H9 (cell line): ENCODE data around the gene DNHD1. TPM values are rescaled to one million over a fixed set of nuclear protein-coding genes. Genes with fewer than 3 reads are reported as not detected.

Experiments used
- DNase-seq: peaks from one replicate; pipeline ENCODE4 v3.0.0-alpha.2; 2017
- H2AFZ ChIP-seq: one replicate; pipeline ENCODE4 v1.6.1; 2013; ENCODE audit warnings: mild to moderate bottlenecking, low read length, control low read depth, moderate library complexity
- H2AK5ac ChIP-seq: 2 replicates; pipeline ENCODE4 v1.6.1; 2013; ENCODE audit warnings: low read length, control low read depth, mixed read lengths; ENCODE audit not compliant: insufficient read length
- H2BK120ac ChIP-seq: one replicate; pipeline ENCODE4 v1.6.1; 2013; ENCODE audit warnings: low read depth, mild to moderate bottlenecking, low read length, control low read depth, inconsistent platforms; ENCODE audit not compliant: poor library complexity, severe bottlenecking
- H2BK12ac ChIP-seq: 2 replicates; pipeline ENCODE4 v1.6.1; 2013; ENCODE audit warnings: low read length, control low read depth, mixed read lengths, low read depth; ENCODE audit not compliant: insufficient read length
- H2BK15ac ChIP-seq: 2 replicates; pipeline ENCODE4 v1.6.1; 2013; ENCODE audit warnings: low read depth, low read length, control low read depth
- H2BK20ac ChIP-seq: one replicate; pipeline ENCODE4 v1.6.1; 2013; ENCODE audit warnings: low read depth, mild to moderate bottlenecking, low read length, control low read depth, inconsistent platforms; ENCODE audit not compliant: poor library complexity, severe bottlenecking
- H2BK5ac ChIP-seq: 2 replicates; pipeline ENCODE4 v1.6.1; 2013; ENCODE audit warnings: low read length, control low read depth, mixed read lengths; ENCODE audit not compliant: insufficient read length
- H3K14ac ChIP-seq: 2 replicates; pipeline ENCODE4 v1.6.1; 2013; ENCODE audit warnings: low read length, control low read depth; ENCODE audit not compliant: insufficient read depth
- H3K18ac ChIP-seq: 2 replicates; pipeline ENCODE4 v1.6.1; 2013; ENCODE audit warnings: low read depth, mild to moderate bottlenecking, mixed read lengths, low read length, control low read depth; ENCODE audit not compliant: insufficient read length
- H3K23ac ChIP-seq: 2 replicates; pipeline ENCODE4 v1.6.1; 2013; ENCODE audit warnings: low read length, control low read depth, mixed read lengths, low read depth; ENCODE audit not compliant: insufficient read length
- H3K23me2 ChIP-seq: 2 replicates; pipeline ENCODE4 v1.6.1; 2013; ENCODE audit warnings: low read depth, mild to moderate bottlenecking, mixed read lengths, low read length, control low read depth; ENCODE audit not compliant: insufficient read length, poor library complexity, severe bottlenecking
- H3K27ac ChIP-seq: 2 replicates; pipeline ENCODE4 v1.5.1; 2013; ENCODE audit warnings: low read length, control low read depth, mixed read lengths, low read depth; ENCODE audit not compliant: insufficient read length
- H3K27me3 ChIP-seq: 2 replicates; pipeline ENCODE4 v1.6.1; 2013; ENCODE audit warnings: low read length, control low read depth, inconsistent platforms; ENCODE audit not compliant: insufficient read depth
- H3K4ac ChIP-seq: 2 replicates; pipeline ENCODE4 v1.6.1; 2013; ENCODE audit warnings: low read depth, mild to moderate bottlenecking, control low read depth, inconsistent platforms, low read length, moderate library complexity
- H3K4me1 ChIP-seq: 2 replicates; pipeline ENCODE4 v1.6.1; 2013; ENCODE audit warnings: low read length, control low read depth, inconsistent platforms; ENCODE audit not compliant: insufficient read depth
- H3K4me2 ChIP-seq: 2 replicates; pipeline ENCODE4 v1.6.1; 2013; ENCODE audit warnings: low read length, control low read depth, mixed read lengths; ENCODE audit not compliant: insufficient read length, insufficient read depth
- H3K56ac ChIP-seq: 2 replicates; pipeline ENCODE4 v1.6.1; 2013; ENCODE audit warnings: low read depth, mild to moderate bottlenecking, mixed read lengths, low read length, control low read depth; ENCODE audit not compliant: insufficient read length
- H3K79me1 ChIP-seq: 2 replicates; pipeline ENCODE4 v1.6.1; 2013; ENCODE audit warnings: low read depth, mild to moderate bottlenecking, moderate library complexity, low read length, control low read depth, inconsistent platforms; ENCODE audit not compliant: insufficient read depth, poor library complexity, severe bottlenecking
- H3K79me2 ChIP-seq: 2 replicates; pipeline ENCODE4 v1.6.1; 2013; ENCODE audit warnings: low read length, control low read depth, inconsistent platforms; ENCODE audit not compliant: insufficient read depth
- H3K9ac ChIP-seq: 2 replicates; pipeline ENCODE4 v1.6.1; 2013; ENCODE audit warnings: low read length, control low read depth, mixed read lengths; ENCODE audit not compliant: insufficient read length; ENCODE audit errors: extremely low read depth
- H3K9me3 ChIP-seq: one replicate; pipeline ENCODE4 v1.6.1; 2013; ENCODE audit warnings: low read depth, low read length, inconsistent platforms; ENCODE audit not compliant: control insufficient read depth
- H3T11ph ChIP-seq: one replicate; pipeline ENCODE4 v1.6.1; 2013; ENCODE audit warnings: mild to moderate bottlenecking, low read length, control low read depth, inconsistent platforms
- H4K20me1 ChIP-seq: one replicate; pipeline ENCODE4 v1.6.1; 2013; ENCODE audit not compliant: control insufficient read depth, insufficient read length, insufficient read depth
- H4K5ac ChIP-seq: 2 replicates; pipeline ENCODE4 v1.6.1; 2013; ENCODE audit warnings: low read depth, mild to moderate bottlenecking, mixed read lengths, low read length, control low read depth; ENCODE audit not compliant: insufficient read length
- H4K8ac ChIP-seq: replicated peaks from 2 replicates; pipeline ENCODE4 v1.6.1; 2013; ENCODE audit warnings: low read length, control low read depth, mixed read lengths, low read depth; ENCODE audit not compliant: insufficient read length
- H4K91ac ChIP-seq: 2 replicates; pipeline ENCODE4 v1.6.1; 2013; ENCODE audit warnings: low read depth, mild to moderate bottlenecking, moderate library complexity, mixed read lengths, low read length, control low read depth; ENCODE audit not compliant: insufficient read length
- H3K27ac Mint-ChIP-seq, 3 experiments: 2 replicates in 2 of 3; 3 replicates in 1 of 3; pipeline ENCODE4 v1.8.0; 2020 to 2021; ENCODE audit warnings: mixed read lengths in 3 of 3, mild to moderate bottlenecking in 1 of 3, moderate library complexity in 1 of 3
- H3K27me3 Mint-ChIP-seq: 2 replicates; pipeline ENCODE4 v1.8.0; 2021; ENCODE audit warnings: low read depth, mild to moderate bottlenecking, moderate library complexity, mixed read lengths
- H3K36me3 Mint-ChIP-seq, 3 experiments: 2 replicates in 2 of 3; 3 replicates in 1 of 3; pipeline ENCODE4 v1.8.0; 2020 to 2021; ENCODE audit warnings: low read depth in 3 of 3, mixed read lengths in 3 of 3; ENCODE audit not compliant: insufficient read depth in 1 of 3
- H3K4me1 Mint-ChIP-seq, 2 experiments: 2 replicates each; pipeline ENCODE4 v1.8.0; 2020; ENCODE audit warnings: mixed read lengths in 2 of 2
- H3K4me3 Mint-ChIP-seq, 2 experiments: 2 replicates in 1 of 2; 3 replicates in 1 of 2; pipeline ENCODE4 v1.8.0; 2020 to 2021; ENCODE audit warnings: mild to moderate bottlenecking in 2 of 2, mixed read lengths in 2 of 2, moderate library complexity in 1 of 2
- H3K9me3 Mint-ChIP-seq, 2 experiments: 2 replicates in 1 of 2; 3 replicates in 1 of 2; pipeline ENCODE4 v1.8.0; 2020; ENCODE audit warnings: mild to moderate bottlenecking in 2 of 2, mixed read lengths in 2 of 2, moderate library complexity in 1 of 2
- WGBS: extraction: QIAGEN DNeasy Blood & Tissue Kit; methylation state at CpG from one replicate; pipeline ENCODE4 v1.1.7; 2013; ENCODE audit warnings: missing lambda C conversion rate, low lambda C conversion rate, mixed read lengths; ENCODE audit not compliant: insufficient read length; ENCODE audit errors: extremely low coverage; 5-methylcytosine and 5-hydroxymethylcytosine counted together
- total RNA-seq: library from RNA; stranded (reverse); gene quantifications from 2 replicates; pipeline ENCODE4 v1.2.1, GENCODE V29; 2021
- TF ChIP-seq, protein P1 (sequence below): fragments of 200-600 bp; sonication (generic); conservative IDR thresholded peaks from 3 replicates; pipeline ENCODE4 v1.8.0; 2021; ENCODE audit warnings: antibody characterized with exemption, mild to moderate bottlenecking

Gene DNHD1
- total RNA-seq, 1 experiment from 2014 or later = 3.5 TPM

DNA sequence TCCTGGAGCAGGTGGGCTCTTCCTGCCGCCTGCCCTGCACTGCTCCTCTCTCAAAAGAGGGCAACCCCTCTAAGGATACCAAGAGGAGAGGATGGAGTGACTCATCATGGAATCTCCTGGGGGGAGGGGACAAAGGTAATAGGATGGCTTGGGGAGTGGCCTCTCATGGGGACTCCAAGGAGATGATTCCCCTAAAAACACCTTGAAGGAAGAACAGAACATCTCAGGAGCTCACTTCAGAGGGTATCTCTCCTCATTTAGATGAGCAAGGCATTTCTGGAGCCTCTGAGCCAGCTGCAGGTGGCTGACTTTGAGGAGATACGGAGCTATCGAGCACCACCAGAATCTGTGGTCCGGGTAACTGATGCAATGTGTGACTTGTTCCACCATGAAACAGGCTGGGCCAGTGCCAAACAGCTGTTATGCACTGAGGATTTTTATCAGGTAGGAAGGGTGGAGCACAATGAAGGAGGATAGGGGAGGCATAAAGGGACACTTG, 66.1 kb downstream of the DNHD1 start:
- H2BK120ac ChIP-seq = no peak overlapping the region
- H4K5ac ChIP-seq = no peak overlapping the region
- no peak overlapping the region for H3K9ac ChIP-seq
- no peak overlapping the region for H4K8ac ChIP-seq
- H3K9me3 ChIP-seq = no peaks in the 10 kb centered on the region
- no peak overlapping the region for H2BK12ac ChIP-seq
- H3K4ac ChIP-seq = no peak overlapping the region
- Mint-ChIP-seq H3K27me3 (no peaks in the 10 kb centered on the region; the same call in 1 of the 2 replicates), H3K27ac (no peak overlapping the region), H3K4me1 (peaks cover 20 to 31% of the 10 kb centered on the region in 2 experiments), H3K9me3 (no peaks in the 10 kb centered on the region), H3K36me3 (no peaks in the 10 kb centered on the region; a peak in 2 of 7 replicates), H3K4me3 (no peak overlapping the region)
- no peak overlapping the region for H3K56ac ChIP-seq
- H4K20me1 ChIP-seq = no peaks in the 10 kb centered on the region
- no peak overlapping the region for H4K91ac ChIP-seq
- no peak overlapping the region for H3K23ac ChIP-seq
- no CpG with 5 or more reads among the region's 4 CpGs for WGBS
- no peak overlapping the region for H2BK5ac ChIP-seq
- no peak overlapping the region for H2BK20ac ChIP-seq
- H2BK15ac ChIP-seq = no peak overlapping the region
- no peaks in the 10 kb centered on the region for H3K23me2 ChIP-seq
- TF ChIP-seq, protein P1, sequence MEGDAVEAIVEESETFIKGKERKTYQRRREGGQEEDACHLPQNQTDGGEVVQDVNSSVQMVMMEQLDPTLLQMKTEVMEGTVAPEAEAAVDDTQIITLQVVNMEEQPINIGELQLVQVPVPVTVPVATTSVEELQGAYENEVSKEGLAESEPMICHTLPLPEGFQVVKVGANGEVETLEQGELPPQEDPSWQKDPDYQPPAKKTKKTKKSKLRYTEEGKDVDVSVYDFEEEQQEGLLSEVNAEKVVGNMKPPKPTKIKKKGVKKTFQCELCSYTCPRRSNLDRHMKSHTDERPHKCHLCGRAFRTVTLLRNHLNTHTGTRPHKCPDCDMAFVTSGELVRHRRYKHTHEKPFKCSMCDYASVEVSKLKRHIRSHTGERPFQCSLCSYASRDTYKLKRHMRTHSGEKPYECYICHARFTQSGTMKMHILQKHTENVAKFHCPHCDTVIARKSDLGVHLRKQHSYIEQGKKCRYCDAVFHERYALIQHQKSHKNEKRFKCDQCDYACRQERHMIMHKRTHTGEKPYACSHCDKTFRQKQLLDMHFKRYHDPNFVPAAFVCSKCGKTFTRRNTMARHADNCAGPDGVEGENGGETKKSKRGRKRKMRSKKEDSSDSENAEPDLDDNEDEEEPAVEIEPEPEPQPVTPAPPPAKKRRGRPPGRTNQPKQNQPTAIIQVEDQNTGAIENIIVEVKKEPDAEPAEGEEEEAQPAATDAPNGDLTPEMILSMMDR = no peak
- H3K79me1 ChIP-seq = no peaks in the 10 kb centered on the region
- H3K79me2 ChIP-seq = no peaks in the 10 kb centered on the region
- peaks cover 3% of the 10 kb centered on the region; the same call in 1 of the 2 replicates for H3K4me1 ChIP-seq
- H3K18ac ChIP-seq = no peak overlapping the region
- no peak for DNase-seq
- no peak overlapping the region for H3K14ac ChIP-seq
- no peak overlapping the region for H3T11ph ChIP-seq
- no peak overlapping the region for H2AK5ac ChIP-seq
- H3K27me3 ChIP-seq = no peaks in the 10 kb centered on the region
- H3K27ac ChIP-seq = no peak overlapping the region
- no peak overlapping the region for H3K4me2 ChIP-seq
- no peak overlapping the region for H2AFZ ChIP-seq
